ENCODE measurements around the gene PLXNC1. TPM values are rescaled to one million over a fixed set of nuclear protein-coding genes. Genes with fewer than 3 reads are reported as not detected.

Gene PLXNC1
- total and polyA plus RNA-seq, 7 donors, result 1.2 to 10.2 (median 4.3) TPM

DNA sequence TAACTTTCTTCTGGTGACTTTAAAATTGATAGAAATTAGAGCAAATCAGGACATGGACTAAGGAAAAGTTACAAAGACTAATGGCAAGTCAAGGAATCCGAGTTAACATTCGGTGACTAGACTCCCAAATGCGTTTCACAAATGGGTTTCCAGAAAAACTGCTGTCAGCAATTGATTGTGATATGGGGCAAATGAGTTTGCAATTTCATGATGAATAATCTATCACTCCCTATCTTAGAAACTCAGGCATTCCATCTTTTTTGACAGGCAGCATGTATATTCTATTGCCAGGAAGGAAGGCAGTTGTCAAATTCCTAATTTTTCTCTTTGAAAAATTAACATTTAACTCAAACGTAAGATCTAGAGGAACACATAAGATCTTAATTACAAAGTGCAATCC is 40.5 kb upstream of the PLXNC1 start:
- H3K4me1 ChIP-seq, result no peaks in the 10 kb centered on the region
- H3K27me3 ChIP-seq, result no peaks in the 10 kb centered on the region
- no peak for DNase-seq
- H3K9me3 ChIP-seq, result no peaks in the 10 kb centered on the region
- H3K4me3 ChIP-seq, result no peak overlapping the region
- 91 to 92% methylated on average over 4 of the region's 4 CpGs for WGBS, 2 donors
- intact Hi-C loops (cut with DNase I), result loop anchor here (10.0 kb wide), 1 partner anchor 1113 kb away; no protein-coding TSS in a partner anchor
- no peaks in the 10 kb centered on the region for H3K36me3 ChIP-seq
- H3K27ac ChIP-seq, result no peak overlapping the region
- TF ChIP-seq POLR2A (IDR thresholded peaks at IDR 0.05) (no peak), POLR2AphosphoS5 (IDR thresholded peaks at IDR 0.05) (no peak), EP300 (IDR thresholded peaks at IDR 0.05) (no peak)
- TF ChIP-seq, protein P1, sequence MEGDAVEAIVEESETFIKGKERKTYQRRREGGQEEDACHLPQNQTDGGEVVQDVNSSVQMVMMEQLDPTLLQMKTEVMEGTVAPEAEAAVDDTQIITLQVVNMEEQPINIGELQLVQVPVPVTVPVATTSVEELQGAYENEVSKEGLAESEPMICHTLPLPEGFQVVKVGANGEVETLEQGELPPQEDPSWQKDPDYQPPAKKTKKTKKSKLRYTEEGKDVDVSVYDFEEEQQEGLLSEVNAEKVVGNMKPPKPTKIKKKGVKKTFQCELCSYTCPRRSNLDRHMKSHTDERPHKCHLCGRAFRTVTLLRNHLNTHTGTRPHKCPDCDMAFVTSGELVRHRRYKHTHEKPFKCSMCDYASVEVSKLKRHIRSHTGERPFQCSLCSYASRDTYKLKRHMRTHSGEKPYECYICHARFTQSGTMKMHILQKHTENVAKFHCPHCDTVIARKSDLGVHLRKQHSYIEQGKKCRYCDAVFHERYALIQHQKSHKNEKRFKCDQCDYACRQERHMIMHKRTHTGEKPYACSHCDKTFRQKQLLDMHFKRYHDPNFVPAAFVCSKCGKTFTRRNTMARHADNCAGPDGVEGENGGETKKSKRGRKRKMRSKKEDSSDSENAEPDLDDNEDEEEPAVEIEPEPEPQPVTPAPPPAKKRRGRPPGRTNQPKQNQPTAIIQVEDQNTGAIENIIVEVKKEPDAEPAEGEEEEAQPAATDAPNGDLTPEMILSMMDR (IDR thresholded peaks at IDR 0.05), result no peak

DNA sequence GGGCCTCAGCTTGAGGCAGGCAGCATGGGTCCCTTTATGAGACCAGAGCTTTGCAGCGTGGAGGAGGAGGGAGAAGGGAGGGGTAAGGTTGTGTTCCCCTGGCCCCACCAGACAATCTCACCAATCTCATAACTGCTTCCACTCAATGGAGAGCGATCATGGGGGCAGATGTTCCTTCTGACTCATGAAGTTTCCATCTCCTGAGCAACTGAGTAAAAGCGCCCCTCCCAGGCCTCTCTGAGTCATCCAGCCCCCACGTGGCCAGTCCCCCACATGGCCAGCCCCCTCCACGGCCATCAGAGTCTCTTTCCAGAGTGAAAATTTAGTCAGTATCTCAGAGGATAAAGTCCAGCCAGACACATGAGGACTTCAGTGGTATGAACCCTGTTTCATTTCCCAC is 39.2 kb upstream of the PLXNC1 start:
- no peak overlapping the region for H3K27ac ChIP-seq
- no peak for DNase-seq
- H3K4me1 ChIP-seq, result no peaks in the 10 kb centered on the region
- WGBS, 2 donors, result 35 to 50% methylated on average over 5 of the region's 5 CpGs
- no peaks in the 10 kb centered on the region for H3K9me3 ChIP-seq
- no peaks in the 10 kb centered on the region for H3K27me3 ChIP-seq
- H3K4me3 ChIP-seq, result no peak overlapping the region
- intact Hi-C loops (cut with DNase I), result loop anchor here (10.0 kb wide), 1 partner anchor 1114 kb away; no protein-coding TSS in a partner anchor
- no peaks in the 10 kb centered on the region for H3K36me3 ChIP-seq
- TF ChIP-seq, protein P1 (IDR thresholded peaks at IDR 0.05), result no peak
- TF ChIP-seq POLR2A (IDR thresholded peaks at IDR 0.05) (no peak), EP300 (IDR thresholded peaks at IDR 0.05) (no peak), POLR2AphosphoS5 (IDR thresholded peaks at IDR 0.05) (no peak)

DNA sequence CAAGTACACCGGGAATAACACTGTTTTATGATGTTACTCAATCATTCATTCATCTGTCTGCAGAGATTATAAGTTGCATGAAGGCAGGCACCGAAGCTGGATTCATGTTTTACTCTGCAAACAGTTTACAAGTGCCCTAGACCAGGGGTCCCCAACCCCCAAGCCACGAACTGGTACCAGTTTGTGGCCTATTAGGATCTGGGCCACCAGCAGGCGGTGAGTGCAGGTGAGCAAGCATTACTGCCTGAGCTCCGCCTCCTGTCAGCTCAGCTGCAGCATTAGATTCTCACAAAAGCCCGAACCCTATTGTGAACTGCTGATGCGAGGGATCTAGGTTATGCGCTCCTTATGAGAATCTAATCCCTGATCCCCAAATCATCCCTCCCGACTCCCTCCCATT is 38.1 kb upstream of the PLXNC1 start:
- TF ChIP-seq POLR2A (IDR thresholded peaks at IDR 0.05) (no peak), POLR2AphosphoS5 (IDR thresholded peaks at IDR 0.05) (no peak), EP300 (IDR thresholded peaks at IDR 0.05) (no peak)
- TF ChIP-seq, protein P1 (IDR thresholded peaks at IDR 0.05), result no peak
- Histone ChIP-seq H3K27me3 (no peaks in the 10 kb centered on the region), H3K9me3 (no peaks in the 10 kb centered on the region), H3K4me1 (no peaks in the 10 kb centered on the region), H3K27ac (no peak overlapping the region), H3K36me3 (no peaks in the 10 kb centered on the region), H3K4me3 (no peak overlapping the region)
- 87 to 91% methylated on average over 9 of the region's 9 CpGs for WGBS, 2 donors
- DNase-seq, result no peak
- intact Hi-C loops (cut with DNase I), result no loop called here

DNA sequence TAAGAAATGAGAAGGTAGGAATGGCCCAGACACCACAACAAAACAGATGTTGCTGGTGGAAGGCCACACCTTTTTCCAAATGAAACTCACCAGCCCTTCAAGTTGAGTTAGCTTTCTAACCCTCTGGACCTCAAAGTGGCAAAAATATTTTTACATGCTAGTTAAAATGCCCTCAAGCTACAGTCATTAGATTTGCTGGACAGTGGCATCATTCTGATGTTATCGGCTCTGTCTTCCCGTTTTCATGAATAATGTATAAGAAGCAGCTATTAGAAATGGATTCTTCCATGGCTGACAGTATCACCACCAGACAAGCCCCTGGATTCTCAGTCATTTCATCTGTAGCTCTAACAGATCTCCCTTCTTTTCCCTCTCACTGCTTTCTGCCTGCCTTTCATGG is 37.1 kb upstream of the PLXNC1 start:
- intact Hi-C loops (cut with DNase I), result no loop called here
- H3K4me1 ChIP-seq, result no peaks in the 10 kb centered on the region
- 88 to 94% methylated on average over 2 of the region's 2 CpGs for WGBS, 2 donors
- no peak overlapping the region for H3K4me3 ChIP-seq
- no peaks in the 10 kb centered on the region for H3K9me3 ChIP-seq
- no peak overlapping the region for H3K27ac ChIP-seq
- no peaks in the 10 kb centered on the region for H3K36me3 ChIP-seq
- no peaks in the 10 kb centered on the region for H3K27me3 ChIP-seq
- no peak for DNase-seq
- TF ChIP-seq POLR2A (IDR thresholded peaks at IDR 0.05) (no peak), POLR2AphosphoS5 (IDR thresholded peaks at IDR 0.05) (no peak), EP300 (IDR thresholded peaks at IDR 0.05) (no peak)
- TF ChIP-seq, protein P1 (IDR thresholded peaks at IDR 0.05), result no peak

DNA sequence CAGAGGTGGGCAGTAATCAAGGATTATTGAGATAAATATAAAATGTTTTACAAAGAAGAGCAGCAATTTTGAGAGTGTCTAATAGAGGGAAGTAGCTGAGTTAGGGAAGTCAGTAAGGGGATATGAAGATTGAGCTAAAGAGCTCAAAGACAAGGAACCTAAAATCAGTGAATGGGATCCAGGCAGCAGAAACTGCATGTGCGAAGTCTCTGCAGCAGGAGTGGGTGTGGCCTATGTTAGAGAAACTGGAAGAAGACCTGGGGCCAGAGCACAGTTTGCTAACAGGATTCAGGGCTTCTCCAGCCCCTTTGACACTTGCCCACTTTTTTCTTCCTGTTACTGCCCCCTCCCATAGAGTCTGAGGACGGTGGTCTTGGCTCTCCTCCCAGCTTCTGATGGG is 36.3 kb upstream of the PLXNC1 start:
- Histone ChIP-seq H3K9me3 (no peaks in the 10 kb centered on the region), H3K36me3 (no peaks in the 10 kb centered on the region), H3K27ac (no peak overlapping the region), H3K27me3 (no peaks in the 10 kb centered on the region), H3K4me1 (no peaks in the 10 kb centered on the region), H3K4me3 (no peak overlapping the region)
- intact Hi-C loops (cut with DNase I), result no loop called here
- no peak for TF ChIP-seq POLR2A (IDR thresholded peaks at IDR 0.05)
- TF ChIP-seq, protein P1 (IDR thresholded peaks at IDR 0.05), result no peak
- TF ChIP-seq POLR2AphosphoS5 (IDR thresholded peaks at IDR 0.05), result no peak
- TF ChIP-seq EP300 (IDR thresholded peaks at IDR 0.05), result no peak
- no peak for DNase-seq
- 50 to 59% methylated on average over 2 of the region's 2 CpGs for WGBS, 2 donors
